GM18505 (cell line): ENCODE results near the gene ROBO4.

Experiments
- ATAC-seq: cut with Tn5 transposase; IDR thresholded peaks from one replicate; pipeline ENCODE4 v1.9.1; 2021; ENCODE audit not compliant: unreplicated experiment
- POLR2A ChIP-seq: IDR thresholded peaks from 4 replicates; pipeline ENCODE4 v1.6.1; 2011; ENCODE audit warnings: borderline replicate concordance; ENCODE audit not compliant: insufficient read depth, insufficient read length; ENCODE audit errors: extremely low read depth

Gene ROBO4

DNA sequence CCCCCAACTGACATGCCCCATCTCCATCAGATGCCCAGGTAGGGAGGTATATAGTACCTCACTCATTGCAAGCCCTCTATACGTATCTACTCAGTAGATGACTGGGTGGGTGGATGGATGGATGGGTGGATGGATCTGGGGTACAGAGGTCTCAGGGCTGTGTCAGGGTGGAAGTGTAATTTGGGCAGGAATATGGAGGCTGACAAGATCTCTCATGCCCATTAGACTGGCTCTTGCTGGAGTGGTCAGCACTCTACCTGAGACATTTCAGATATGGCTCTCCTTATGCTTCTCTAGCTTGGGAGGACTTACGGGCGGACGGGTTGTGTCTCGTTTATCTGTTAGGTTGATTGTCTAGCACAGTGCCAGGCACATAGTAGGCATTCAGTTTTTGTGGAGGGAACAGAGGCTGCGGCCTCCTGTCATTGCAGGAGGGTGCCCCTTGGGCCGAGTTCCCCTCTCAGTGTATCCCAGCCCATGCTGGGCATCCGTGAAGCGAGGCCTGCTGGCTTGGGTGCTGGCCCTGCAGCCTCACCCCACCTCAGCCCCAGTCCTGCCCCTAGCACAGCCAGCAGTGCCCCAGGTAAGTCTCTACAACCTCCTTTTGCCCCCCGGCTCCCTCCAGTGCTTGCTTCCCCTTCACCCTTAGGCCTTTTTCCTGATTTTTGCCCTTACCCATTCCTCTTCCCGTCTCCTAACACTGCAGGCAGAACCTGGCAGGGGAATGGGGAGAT is 18.7 kb downstream of the ROBO4 start:
- no peak for ATAC-seq
- no peak for TF ChIP-seq POLR2A

DNA sequence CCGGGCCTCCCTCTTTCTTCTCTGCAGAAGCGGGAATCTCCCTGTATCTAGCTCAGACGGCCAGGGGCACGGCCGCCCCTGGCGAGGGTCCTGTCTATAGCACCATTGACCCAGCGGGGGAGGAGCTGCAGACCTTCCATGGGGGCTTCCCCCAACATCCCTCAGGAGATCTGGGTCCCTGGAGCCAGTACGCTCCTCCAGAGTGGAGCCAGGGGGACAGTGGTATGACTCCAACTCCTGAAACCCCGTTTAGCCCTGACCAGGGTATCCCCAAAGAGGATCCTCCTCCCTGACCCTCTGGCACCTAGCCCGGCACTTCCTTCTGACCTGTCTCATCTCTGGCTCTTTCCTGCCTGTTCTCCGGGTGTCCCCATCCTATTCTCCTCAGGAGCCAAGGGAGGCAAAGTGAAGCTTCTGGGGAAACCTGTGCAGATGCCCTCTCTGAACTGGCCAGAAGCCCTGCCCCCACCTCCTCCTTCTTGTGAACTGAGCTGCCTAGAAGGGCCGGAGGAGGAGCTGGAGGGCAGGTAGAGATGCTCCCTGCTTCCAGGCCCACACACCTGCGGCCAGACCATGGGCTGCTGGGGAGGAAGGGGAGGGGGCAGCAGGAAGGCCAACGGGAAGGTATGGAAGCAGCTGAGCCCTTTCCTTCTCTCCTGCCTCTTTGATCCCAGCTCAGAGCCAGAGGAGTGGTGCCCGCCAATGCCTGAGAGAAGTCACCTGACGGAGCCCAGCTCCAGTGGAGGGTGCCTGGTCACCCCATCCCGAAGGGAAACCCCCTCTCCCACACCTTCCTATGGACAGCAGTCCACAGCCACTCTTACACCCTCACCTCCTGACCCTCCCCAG is 19.5 kb downstream of the ROBO4 start:
- TF ChIP-seq POLR2A = no peak

DNA sequence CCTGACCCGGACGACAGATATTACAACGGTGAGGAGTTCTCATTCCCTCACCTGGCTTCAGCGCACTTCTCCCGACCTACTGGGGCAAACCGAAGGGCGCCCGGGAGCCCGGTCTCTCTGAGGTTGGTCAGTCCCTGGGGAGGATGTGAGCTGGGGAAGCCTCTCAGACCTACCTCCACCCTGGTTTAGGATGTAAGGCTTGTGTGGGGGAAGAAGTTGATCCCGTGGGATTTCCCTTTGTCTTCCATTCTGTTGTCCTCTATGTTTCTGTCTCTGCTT is 20.1 kb downstream of the ROBO4 start:
- no peak for TF ChIP-seq POLR2A
- ATAC-seq = no peak

More for the DNA sequence above, 19.5 kb downstream of the ROBO4 start:
- no peak for ATAC-seq

- ATAC-seq = no peak
- no peak for TF ChIP-seq POLR2A
Observed at GRCh38 chr11:124876818-124877630, 20.6 kb downstream of the ROBO4 start.

DNA sequence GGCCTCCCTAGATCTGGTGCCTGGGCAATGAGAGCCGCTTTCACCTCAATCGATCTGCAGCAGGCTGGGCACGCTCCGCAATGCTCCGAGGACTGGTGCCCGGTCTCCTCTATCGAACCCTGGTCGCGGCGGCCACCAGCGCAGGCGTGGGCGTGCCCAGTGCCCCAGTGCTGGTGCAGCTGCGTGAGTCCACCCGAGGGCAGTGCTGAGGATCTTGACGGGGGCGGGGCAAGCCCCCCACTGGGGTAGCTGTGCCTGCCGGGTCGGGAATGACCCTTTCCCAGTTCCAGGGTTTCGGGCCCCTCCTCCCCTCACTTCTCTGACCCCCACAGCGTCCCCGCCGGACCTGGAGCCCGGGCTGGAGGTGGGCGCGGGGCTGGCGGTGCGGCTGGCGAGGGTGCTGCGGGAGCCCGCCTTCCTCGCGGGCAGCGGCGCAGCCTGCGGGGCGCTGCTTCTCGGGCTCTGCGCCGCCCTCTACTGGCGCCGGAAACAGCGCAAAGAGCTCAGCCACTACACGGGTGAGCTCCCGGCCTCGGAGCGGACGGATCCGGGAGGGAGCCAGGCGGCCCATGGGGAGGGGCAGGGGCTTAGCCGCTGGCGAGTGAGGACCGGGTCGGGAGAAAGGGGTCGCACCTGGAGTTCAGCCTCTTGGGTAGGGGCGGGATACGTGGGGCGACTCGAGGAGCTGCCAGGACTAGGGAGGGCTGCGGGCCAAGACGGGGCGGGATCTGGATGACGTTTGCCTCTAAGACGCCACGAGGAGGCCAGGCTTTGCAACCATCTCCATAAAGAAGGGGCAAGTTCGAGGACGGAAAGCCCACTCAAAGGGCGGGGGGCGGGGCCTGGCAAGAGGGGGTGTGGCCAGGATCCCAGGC is 21.5 kb downstream of the ROBO4 start:
- peak; percentile 88 for ATAC-seq
- TF ChIP-seq POLR2A = peak; percentile 39

DNA sequence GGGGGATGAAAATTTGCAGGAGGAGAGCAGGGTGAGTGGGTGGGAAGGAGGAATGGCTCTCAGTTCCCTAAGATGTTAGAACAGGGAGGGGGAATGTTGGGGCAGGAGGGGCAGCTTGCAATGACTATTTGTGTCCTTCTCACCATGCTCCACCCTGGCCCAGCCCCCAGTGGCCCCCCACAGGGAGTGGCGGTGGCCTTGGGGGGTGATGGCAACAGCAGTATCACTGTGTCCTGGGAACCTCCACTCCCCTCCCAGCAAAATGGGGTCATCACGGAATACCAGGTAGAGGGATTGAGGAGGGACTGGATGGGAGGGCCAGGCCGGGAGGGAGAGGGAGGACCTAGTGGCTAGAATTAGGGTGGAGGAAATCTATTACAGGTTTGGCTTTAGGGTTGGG is 22.3 kb downstream of the ROBO4 start:
- no peak for TF ChIP-seq POLR2A
- ATAC-seq = no peak

- ATAC-seq = no peak
- no peak for TF ChIP-seq POLR2A
Observed at GRCh38 chr11:124874571-124875255, 23.0 kb downstream of the ROBO4 start.

DNA sequence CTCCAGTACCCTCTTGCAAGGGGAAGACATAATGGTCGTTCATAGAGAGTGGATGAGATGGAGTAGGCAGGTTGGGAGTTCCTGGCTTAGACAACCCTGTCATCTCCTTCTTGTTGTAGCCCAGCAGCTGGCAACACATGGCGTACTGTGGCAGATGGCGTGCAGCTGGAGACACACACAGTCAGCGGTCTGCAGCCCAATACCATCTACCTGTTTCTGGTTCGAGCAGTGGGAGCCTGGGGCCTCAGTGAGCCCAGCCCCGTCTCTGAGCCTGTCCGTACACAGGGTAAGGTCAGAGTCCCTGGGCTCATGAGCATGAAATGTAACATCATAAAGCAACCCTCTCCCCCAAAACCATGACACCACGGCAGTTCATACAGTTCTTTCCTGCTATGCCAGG is 23.7 kb downstream of the ROBO4 start:
- ATAC-seq = no peak
- TF ChIP-seq POLR2A = no peak

- ATAC-seq = no peak
- TF ChIP-seq POLR2A = no peak
Observed at GRCh38 chr11:124872741-124873140, 24.9 kb downstream of the ROBO4 start.

DNA sequence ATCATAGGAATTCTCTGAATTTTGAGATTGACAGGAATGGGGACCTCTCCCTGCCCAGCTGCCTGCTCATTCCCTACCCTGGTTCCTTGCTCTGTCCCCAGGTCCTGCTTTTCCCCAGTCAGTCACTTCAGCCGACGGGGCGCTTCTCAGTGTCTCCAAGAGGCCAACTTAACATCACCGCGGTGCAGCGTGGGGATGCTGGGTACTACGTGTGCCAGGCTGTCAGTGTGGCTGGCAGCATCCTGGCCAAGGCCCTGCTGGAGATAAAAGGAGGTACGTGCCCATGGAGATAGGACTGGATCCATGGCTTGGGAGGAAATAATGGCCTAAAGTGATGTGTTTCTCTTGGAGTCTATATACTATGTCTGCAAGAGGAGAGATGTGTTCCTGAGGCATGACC is 25.4 kb downstream of the ROBO4 start:
- ATAC-seq = no peak

GRCh38 chr11:124870430-124870829 is 27.2 kb downstream of the ROBO4 start:
- TF ChIP-seq POLR2A = no peak
- ATAC-seq = no peak

More for the DNA sequence above, 25.4 kb downstream of the ROBO4 start:
- no peak for TF ChIP-seq POLR2A

DNA sequence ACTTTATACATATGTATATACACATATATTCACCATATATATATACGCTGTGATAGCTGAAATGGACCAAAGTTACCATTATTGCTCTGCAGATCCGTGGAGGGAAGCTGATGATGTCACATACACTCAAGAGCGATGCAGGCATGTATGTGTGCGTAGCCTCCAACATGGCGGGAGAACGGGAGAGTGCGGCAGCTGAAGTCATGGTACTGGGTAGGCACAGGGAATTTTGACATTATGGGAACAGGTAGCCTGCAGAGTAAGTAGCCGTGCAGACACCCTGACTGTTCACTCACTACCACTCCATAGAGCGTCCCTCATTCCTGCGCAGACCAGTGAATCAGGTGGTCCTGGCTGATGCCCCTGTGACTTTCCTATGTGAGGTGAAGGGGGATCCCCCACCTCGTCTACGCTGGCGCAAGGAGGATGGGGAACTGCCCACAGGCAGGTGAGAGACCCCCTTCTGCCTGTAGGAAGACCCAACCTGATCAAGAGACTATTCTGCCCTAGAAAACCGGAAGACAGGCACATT is 27.7 kb downstream of the ROBO4 start:
- no peak for ATAC-seq
- TF ChIP-seq POLR2A = no peak
